HL-60 (cell line): ENCODE results near the gene NCAPH2.

Source experiments
- CTCF ChIP-seq: IDR thresholded peaks from one replicate; pipeline ENCODE4 v1.5.1; 2011; ENCODE audit warnings: low read length, control low read depth, inconsistent platforms; ENCODE audit not compliant: insufficient read depth
- GABPA ChIP-seq: IDR thresholded peaks from 2 replicates; pipeline ENCODE4 v1.6.1; 2012; ENCODE audit warnings: low read depth
- POLR2AphosphoS5 ChIP-seq: IDR thresholded peaks from 2 replicates; pipeline ENCODE4 v1.6.1; 2012; ENCODE audit warnings: low read depth
- REST ChIP-seq: IDR thresholded peaks from 2 replicates; pipeline ENCODE4 v1.6.1; 2012; ENCODE audit warnings: low read depth; ENCODE audit not compliant: insufficient replicate concordance
- SPI1 ChIP-seq: IDR thresholded peaks from 2 replicates; pipeline ENCODE4 v1.6.1; 2012; ENCODE audit warnings: low read depth, mild to moderate bottlenecking, borderline replicate concordance

GRCh38 chr22:50461979-50462540 lies 46.0 kb upstream of the NCAPH2 start:
- TF ChIP-seq CTCF (no peak), SPI1 (no peak), REST (no peak), POLR2AphosphoS5 (no peak), GABPA (no peak)
